ENCODE results near the gene ALDOB. TPM values are rescaled to one million over a fixed set of nuclear protein-coding genes. Genes with fewer than 3 reads are reported as not detected.

ALDOB gene
- total and polyA plus RNA-seq, 2 of the 13 experiments (the other 11 are each of a cell fraction or from before 2014, with no cell fraction given): 0.29 to 0.97 TPM

DNA sequence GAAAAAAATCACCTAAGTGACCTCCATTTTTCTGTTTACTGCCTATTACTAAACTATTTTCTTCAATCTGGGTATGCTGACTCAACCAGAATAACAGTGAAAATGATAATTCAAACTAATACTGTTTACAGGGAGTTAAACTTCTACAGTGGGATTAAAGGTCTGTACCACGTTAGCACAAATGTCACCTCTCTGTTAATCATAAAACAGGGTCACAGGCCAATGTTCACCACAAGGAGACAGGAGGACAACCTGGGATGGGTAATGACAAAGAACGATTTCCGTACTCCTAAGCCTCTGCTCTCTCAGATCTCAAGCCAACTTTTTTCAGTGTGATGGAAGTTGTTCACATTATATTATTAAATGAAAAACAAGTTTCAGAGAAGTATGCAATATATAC is 2.3 kb downstream of the ALDOB start (continued):
- TF ChIP-seq, protein P1, sequence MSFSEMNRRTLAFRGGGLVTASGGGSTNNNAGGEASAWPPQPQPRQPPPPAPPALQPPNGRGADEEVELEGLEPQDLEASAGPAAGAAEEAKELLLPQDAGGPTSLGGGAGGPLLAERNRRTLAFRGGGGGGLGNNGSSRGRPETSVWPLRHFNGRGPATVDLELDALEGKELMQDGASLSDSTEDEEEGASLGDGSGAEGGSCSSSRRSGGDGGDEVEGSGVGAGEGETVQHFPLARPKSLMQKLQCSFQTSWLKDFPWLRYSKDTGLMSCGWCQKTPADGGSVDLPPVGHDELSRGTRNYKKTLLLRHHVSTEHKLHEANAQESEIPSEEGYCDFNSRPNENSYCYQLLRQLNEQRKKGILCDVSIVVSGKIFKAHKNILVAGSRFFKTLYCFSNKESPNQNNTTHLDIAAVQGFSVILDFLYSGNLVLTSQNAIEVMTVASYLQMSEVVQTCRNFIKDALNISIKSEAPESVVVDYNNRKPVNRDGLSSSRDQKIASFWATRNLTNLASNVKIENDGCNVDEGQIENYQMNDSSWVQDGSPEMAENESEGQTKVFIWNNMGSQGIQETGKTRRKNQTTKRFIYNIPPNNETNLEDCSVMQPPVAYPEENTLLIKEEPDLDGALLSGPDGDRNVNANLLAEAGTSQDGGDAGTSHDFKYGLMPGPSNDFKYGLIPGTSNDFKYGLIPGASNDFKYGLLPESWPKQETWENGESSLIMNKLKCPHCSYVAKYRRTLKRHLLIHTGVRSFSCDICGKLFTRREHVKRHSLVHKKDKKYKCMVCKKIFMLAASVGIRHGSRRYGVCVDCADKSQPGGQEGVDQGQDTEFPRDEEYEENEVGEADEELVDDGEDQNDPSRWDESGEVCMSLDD (CRISPR knock-in tag; IDR thresholded peaks at IDR 0.05; ENCODE audit: borderline replicate concordance): no peak
- no peak for TF ChIP-seq ZNF432 (CRISPR knock-in tag; IDR thresholded peaks at IDR 0.05; ENCODE audit: borderline replicate concordance)

DNA sequence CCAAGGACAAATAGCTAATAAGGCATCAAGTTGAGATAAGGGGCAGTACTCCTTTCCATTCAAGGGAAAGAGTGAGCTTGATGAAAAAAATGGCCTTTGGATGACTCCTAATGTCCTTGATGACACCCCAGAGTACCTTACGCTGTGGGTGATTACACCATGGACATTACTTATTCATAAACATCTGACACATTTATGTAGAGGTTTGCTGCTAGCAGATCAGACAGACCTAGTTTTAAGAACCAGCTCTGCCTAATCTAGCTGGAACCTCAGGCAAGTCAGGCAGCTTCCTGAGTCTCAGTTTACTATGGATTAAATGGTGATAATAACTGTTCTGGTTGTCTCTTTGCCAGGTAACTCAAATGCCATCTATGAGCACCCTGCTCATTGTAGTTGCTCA is 2.8 kb downstream of the ALDOB start:
- CTCF ChIA-PET (ENCODE audit: low intra/inter-chr PET ratio, low total read pairs): no interaction called here
- no peaks in the 10 kb centered on the region for H3K79me2 ChIP-seq (ENCODE audit: insufficient read depth, low read length)
- ATAC-seq: peak; percentile 29
- BruUV-seq (replicated peaks): no TSS peak
- no peak overlapping the region for H3K9ac ChIP-seq (ENCODE audit: insufficient read depth, low read depth, low read length)
- peak overlapping the region in 2 of 3 experiments; percentile 21 to 32; a peak in 2 of 6 replicates for H3K4me3 ChIP-seq (replicated peaks in 1 of 3; ENCODE audit: insufficient read depth in 1 of 3, low read depth in 2 of 3, low read length in 3 of 3)
- no peaks in the 10 kb centered on the region for H3K27me3 ChIP-seq (ENCODE audit: control insufficient read depth in 1 of 2, insufficient read depth in 2 of 2, low read length in 2 of 2)
- H3K27ac ChIP-seq (ENCODE audit: extremely low read length, insufficient read depth, low read length): peak overlapping the region; percentile 71
- H3K36me3 ChIP-seq (replicated peaks in 1 of 2; ENCODE audit: control insufficient read depth in 1 of 2, insufficient read depth in 2 of 2, low read length in 2 of 2): no peaks in the 10 kb centered on the region
- H3K4me1 ChIP-seq (ENCODE audit: insufficient read depth, low read length): peaks cover 86% of the 10 kb centered on the region
- H3K4me2 ChIP-seq (ENCODE audit: low read depth, low read length): peak overlapping the region; percentile 59
- DNase-seq (ENCODE audit: low spot score): no peak
- no peak overlapping the region for H2AFZ ChIP-seq (ENCODE audit: low read length)
- POLR2A ChIA-PET: interaction anchor here (1.4 to 4.0 kb wide), 3 partner anchors 13 to 78 kb away, joined by 4 to 23 read pairs (median 9); partner anchors contain the start of genes MRPL50 and ZNF189
- FAIRE-seq: no peak
- intact Hi-C loops (cut with micrococcal nuclease; ENCODE audit: unreplicated experiment) (loop anchor here (1.0 kb wide), 1 partner anchor 11 kb away; no protein-coding TSS in a partner anchor), in situ Hi-C loops (cut with HindIII; ENCODE audit: extremely low pct_ligation_motif_present, low pct_unique_long_range_greater_than_20kb) (no loop called here)
- WGBS (ENCODE audit: low lambda C conversion rate): 45% methylated on average over 1 of the region's 1 CpG
- H4K20me1 ChIP-seq (ENCODE audit: insufficient read depth, low read length): no peaks in the 10 kb centered on the region
- TF ChIP-seq NCOA1 (CRISPR knock-in tag; IDR thresholded peaks at IDR 0.05) (0 out of 2 replicates have a peak, but pooled peaks have one; percentile 9), MTF1 (CRISPR knock-in tag; IDR thresholded peaks at IDR 0.05) (no peak), SSRP1 (CRISPR knock-in tag; IDR thresholded peaks at IDR 0.05) (peak; percentile 19; the same call in 1 of the 2 replicates), ZNF530 (CRISPR knock-in tag; IDR thresholded peaks at IDR 0.05; ENCODE audit: low read depth) (no peak), ZFP82 (CRISPR knock-in tag; IDR thresholded peaks at IDR 0.05; ENCODE audit: borderline replicate concordance) (0 out of 2 replicates have a peak, but pooled peaks have one; percentile 15), ZNF335 (CRISPR knock-in tag; IDR thresholded peaks at IDR 0.05) (0 out of 2 replicates have a peak, but pooled peaks have one; percentile 2), ZNF709 (CRISPR knock-in tag; IDR thresholded peaks at IDR 0.05) (no peak)
- TF ChIP-seq, protein P2, sequence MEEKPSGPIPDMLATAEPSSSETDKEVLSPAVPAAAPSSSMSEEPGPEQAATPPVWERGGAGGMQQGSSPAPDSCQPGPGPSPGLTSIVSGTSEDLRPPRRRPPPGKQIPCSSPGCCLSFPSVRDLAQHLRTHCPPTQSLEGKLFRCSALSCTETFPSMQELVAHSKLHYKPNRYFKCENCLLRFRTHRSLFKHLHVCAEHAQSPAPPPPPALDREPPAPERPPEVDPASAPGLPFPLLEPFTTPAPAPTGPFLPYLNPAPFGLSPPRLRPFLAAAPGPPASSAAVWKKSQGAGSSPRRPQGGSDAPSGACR (CRISPR knock-in tag; IDR thresholded peaks at IDR 0.05): 0 out of 2 replicates have a peak, but pooled peaks have one; percentile 4
- H3K9me3 ChIP-seq (ENCODE audit: low read length): no peaks in the 10 kb centered on the region
